ENCODE results near the gene ECM2.

DNA sequence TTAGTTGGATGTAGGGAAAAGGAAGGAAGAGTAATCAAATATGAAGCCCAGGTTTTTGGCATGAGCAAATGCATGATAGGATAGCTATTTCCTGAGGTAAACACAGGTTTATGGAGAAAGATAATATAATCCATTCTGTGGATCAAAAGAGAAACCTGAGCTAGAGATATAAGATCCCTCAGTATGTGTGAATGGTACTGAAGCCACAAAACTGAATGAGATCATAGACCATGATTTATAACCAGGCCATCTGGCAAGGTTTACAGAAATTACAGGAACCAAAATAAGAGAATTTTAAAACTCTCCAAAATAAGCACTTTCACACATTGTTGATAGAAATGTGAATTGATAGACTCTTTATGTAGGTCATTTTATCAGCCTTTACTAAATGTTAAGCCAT, 28.7 kb upstream of the ECM2 start:
- TF ChIP-seq NR2C2 (CRISPR knock-in tag; IDR thresholded peaks at IDR 0.05; ENCODE audit: borderline replicate concordance): no peak
- TF ChIP-seq ZFP41 (CRISPR knock-in tag; IDR thresholded peaks at IDR 0.05; ENCODE audit: borderline replicate concordance): no peak
- TF ChIP-seq, protein P1, sequence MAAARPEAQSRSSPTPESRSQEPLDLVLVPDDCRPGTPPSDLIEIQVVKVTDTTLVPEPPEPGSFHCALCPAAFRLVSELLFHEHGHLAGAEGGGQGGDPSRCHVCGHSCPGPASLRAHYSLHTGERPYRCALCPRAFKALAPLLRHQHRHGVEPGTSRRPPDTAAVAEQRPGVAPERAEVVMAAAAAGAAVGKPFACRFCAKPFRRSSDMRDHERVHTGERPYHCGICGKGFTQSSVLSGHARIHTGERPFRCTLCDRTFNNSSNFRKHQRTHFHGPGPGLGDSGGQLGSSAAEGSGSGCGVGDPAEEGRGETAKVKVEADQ (CRISPR knock-in tag; IDR thresholded peaks at IDR 0.05; ENCODE audit: borderline replicate concordance): no peak

All from HepG2 (cell line).